ENCODE results near the gene SBF2.

DNA sequence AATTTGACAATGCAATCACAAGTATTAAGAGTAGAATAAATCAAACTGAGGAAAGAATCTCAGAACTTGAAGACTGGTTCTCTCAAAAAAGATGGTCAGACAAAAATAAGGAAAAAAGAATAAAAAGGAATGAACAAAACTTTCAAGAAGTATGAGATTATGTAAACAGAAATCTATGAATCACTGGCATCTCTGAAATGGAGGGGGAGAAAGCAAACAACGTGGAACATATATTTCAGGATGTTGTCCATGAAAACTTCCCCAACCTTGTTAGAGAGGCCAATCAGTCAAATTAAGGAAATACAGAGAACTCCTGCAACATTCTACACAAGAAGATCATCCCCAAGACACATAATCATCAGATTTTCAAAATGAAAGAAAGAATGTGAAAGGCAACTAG is 235.7 kb downstream of the SBF2 start:
- TF ChIP-seq, protein P1, sequence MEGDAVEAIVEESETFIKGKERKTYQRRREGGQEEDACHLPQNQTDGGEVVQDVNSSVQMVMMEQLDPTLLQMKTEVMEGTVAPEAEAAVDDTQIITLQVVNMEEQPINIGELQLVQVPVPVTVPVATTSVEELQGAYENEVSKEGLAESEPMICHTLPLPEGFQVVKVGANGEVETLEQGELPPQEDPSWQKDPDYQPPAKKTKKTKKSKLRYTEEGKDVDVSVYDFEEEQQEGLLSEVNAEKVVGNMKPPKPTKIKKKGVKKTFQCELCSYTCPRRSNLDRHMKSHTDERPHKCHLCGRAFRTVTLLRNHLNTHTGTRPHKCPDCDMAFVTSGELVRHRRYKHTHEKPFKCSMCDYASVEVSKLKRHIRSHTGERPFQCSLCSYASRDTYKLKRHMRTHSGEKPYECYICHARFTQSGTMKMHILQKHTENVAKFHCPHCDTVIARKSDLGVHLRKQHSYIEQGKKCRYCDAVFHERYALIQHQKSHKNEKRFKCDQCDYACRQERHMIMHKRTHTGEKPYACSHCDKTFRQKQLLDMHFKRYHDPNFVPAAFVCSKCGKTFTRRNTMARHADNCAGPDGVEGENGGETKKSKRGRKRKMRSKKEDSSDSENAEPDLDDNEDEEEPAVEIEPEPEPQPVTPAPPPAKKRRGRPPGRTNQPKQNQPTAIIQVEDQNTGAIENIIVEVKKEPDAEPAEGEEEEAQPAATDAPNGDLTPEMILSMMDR (IDR thresholded peaks at IDR 0.05 in 4 of 5, conservative IDR thresholded peaks at IDR 0.05 in 1 of 5) = no peak
- no peak for TF ChIP-seq POLR2A (IDR thresholded peaks at IDR 0.05)

Data from gastrocnemius medialis (tissue), 4 donors.